HG02678 (cell line): ENCODE results near the gene C1QTNF3.
"Not testable (repeated sequence)": the region's sequence is repeated elsewhere in the genome, so short reads cannot be mapped to it uniquely, and the experiment has no call there.

Source experiments
- ATAC-seq: cut with Tn5 transposase; IDR thresholded peaks from one replicate; pipeline ENCODE4 v1.9.1; 2021; ENCODE audit warnings: mild to moderate bottlenecking, moderate library complexity; ENCODE audit not compliant: unreplicated experiment

C1QTNF3 gene

GRCh38 chr5:34051374-34051980 is 8.5 kb upstream of the C1QTNF3 start:
- ATAC-seq, result no peak

- ATAC-seq, result no peak
These were observed 5.0 kb upstream of the C1QTNF3 start for GRCh38 chr5:34047774-34048572.

GRCh38 chr5:34047143-34047542 is 4.1 kb upstream of the C1QTNF3 start:
- ATAC-seq, result no peak

GRCh38 chr5:34045996-34046395 is 3.0 kb upstream of the C1QTNF3 start:
- ATAC-seq, result no peak

- ATAC-seq, result no peak
These were observed 2.0 kb upstream of the C1QTNF3 start for GRCh38 chr5:34045023-34045422.

- ATAC-seq, result no peak
These were observed 692 bp downstream of the C1QTNF3 start for GRCh38 chr5:34042321-34042720.

- peak; percentile 53 for ATAC-seq
These were observed 1.6 kb downstream of the C1QTNF3 start for GRCh38 chr5:34041247-34041972.

- no peak for ATAC-seq
These were observed 2.5 kb downstream of the C1QTNF3 start for GRCh38 chr5:34040472-34040871.

GRCh38 chr5:34039398-34040157 is 3.4 kb downstream of the C1QTNF3 start:
- no peak for ATAC-seq

- ATAC-seq, result no peak
These were observed 4.2 kb downstream of the C1QTNF3 start for GRCh38 chr5:34038838-34039237.

- ATAC-seq, result no peak
These were observed 4.6 kb downstream of the C1QTNF3 start for GRCh38 chr5:34038390-34038789.

- no peak for ATAC-seq
These were observed 5.3 kb downstream of the C1QTNF3 start for GRCh38 chr5:34037726-34038125.

GRCh38 chr5:34035756-34036155 is 7.3 kb downstream of the C1QTNF3 start:
- ATAC-seq, result no peak

- peak; percentile 78 for ATAC-seq
These were observed 8.3 kb downstream of the C1QTNF3 start for GRCh38 chr5:34034534-34035327.

GRCh38 chr5:34031966-34032365 is 11.0 kb downstream of the C1QTNF3 start:
- no peak for ATAC-seq

GRCh38 chr5:34031117-34031516 is 11.9 kb downstream of the C1QTNF3 start:
- ATAC-seq, result no peak

- not testable (repeated sequence) for ATAC-seq
These were observed 12.4 kb downstream of the C1QTNF3 start for GRCh38 chr5:34030585-34030984.

- ATAC-seq, result no peak
These were observed 13.0 kb downstream of the C1QTNF3 start for GRCh38 chr5:34030048-34030447.

GRCh38 chr5:34028349-34028748 is 14.7 kb downstream of the C1QTNF3 start:
- ATAC-seq, result no peak

- no peak for ATAC-seq
These were observed 16.8 kb downstream of the C1QTNF3 start for GRCh38 chr5:34026089-34026761.
